ENCODE results near the gene ZNF296. TPM values are rescaled to one million over a fixed set of nuclear protein-coding genes. Genes with fewer than 3 reads are reported as not detected.

The ZNF296 gene
- total and polyA plus RNA-seq, 2 experiments from 2014 or later: 13.4 to 16.5 TPM

DNA sequence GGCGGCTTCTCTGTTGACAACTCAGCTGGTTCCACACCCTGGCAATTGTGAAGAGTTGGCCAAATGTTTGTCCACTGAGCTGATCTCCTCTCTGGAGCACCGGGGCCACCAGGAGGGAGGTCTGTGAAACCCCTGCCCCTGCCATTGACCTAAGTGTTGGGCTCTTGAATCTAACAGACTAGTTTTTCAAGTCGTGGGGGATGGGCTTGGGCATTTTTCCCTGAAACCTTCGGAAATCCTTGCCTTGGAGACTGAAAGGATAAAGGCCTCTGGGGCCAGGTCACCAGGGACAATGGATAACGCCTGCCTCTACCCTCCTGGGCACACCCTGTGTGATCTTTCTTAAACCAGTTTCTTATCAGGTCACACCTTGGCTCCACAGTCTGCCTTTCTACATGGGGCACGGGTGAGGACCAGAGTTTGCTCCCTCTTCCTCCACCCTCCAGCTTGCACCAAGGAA is 3.7 kb upstream of the ZNF296 start (continued):
- TF ChIP-seq, protein P1, sequence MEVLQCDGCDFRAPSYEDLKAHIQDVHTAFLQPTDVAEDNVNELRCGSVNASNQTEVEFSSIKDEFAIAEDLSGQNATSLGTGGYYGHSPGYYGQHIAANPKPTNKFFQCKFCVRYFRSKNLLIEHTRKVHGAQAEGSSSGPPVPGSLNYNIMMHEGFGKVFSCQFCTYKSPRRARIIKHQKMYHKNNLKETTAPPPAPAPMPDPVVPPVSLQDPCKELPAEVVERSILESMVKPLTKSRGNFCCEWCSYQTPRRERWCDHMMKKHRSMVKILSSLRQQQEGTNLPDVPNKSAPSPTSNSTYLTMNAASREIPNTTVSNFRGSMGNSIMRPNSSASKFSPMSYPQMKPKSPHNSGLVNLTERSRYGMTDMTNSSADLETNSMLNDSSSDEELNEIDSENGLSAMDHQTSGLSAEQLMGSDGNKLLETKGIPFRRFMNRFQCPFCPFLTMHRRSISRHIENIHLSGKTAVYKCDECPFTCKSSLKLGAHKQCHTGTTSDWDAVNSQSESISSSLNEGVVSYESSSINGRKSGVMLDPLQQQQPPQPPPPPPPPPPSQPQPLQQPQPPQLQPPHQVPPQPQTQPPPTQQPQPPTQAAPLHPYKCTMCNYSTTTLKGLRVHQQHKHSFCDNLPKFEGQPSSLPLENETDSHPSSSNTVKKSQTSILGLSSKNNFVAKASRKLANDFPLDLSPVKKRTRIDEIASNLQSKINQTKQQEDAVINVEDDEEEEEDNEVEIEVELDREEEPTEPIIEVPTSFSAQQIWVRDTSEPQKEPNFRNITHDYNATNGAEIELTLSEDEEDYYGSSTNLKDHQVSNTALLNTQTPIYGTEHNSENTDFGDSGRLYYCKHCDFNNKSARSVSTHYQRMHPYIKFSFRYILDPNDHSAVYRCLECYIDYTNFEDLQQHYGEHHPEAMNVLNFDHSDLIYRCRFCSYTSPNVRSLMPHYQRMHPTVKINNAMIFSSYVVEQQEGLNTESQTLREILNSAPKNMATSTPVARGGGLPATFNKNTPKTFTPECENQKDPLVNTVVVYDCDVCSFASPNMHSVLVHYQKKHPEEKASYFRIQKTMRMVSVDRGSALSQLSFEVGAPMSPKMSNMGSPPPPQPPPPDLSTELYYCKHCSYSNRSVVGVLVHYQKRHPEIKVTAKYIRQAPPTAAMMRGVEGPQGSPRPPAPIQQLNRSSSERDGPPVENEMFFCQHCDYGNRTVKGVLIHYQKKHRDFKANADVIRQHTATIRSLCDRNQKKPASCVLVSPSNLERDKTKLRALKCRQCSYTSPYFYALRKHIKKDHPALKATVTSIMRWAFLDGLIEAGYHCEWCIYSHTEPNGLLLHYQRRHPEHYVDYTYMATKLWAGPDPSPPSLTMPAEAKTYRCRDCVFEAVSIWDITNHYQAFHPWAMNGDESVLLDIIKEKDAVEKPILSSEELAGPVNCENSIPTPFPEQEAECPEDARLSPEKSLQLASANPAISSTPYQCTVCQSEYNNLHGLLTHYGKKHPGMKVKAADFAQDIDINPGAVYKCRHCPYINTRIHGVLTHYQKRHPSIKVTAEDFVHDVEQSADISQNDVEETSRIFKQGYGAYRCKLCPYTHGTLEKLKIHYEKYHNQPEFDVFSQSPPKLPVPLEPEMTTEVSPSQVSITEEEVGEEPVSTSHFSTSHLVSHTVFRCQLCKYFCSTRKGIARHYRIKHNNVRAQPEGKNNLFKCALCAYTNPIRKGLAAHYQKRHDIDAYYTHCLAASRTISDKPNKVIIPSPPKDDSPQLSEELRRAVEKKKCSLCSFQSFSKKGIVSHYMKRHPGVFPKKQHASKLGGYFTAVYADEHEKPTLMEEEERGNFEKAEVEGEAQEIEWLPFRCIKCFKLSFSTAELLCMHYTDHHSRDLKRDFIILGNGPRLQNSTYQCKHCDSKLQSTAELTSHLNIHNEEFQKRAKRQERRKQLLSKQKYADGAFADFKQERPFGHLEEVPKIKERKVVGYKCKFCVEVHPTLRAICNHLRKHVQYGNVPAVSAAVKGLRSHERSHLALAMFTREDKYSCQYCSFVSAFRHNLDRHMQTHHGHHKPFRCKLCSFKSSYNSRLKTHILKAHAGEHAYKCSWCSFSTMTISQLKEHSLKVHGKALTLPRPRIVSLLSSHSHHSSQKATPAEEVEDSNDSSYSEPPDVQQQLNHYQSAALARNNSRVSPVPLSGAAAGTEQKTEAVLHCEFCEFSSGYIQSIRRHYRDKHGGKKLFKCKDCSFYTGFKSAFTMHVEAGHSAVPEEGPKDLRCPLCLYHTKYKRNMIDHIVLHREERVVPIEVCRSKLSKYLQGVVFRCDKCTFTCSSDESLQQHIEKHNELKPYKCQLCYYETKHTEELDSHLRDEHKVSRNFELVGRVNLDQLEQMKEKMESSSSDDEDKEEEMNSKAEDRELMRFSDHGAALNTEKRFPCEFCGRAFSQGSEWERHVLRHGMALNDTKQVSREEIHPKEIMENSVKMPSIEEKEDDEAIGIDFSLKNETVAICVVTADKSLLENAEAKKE (CRISPR knock-in tag; IDR thresholded peaks at IDR 0.05): no peak
- TF ChIP-seq, protein P2, sequence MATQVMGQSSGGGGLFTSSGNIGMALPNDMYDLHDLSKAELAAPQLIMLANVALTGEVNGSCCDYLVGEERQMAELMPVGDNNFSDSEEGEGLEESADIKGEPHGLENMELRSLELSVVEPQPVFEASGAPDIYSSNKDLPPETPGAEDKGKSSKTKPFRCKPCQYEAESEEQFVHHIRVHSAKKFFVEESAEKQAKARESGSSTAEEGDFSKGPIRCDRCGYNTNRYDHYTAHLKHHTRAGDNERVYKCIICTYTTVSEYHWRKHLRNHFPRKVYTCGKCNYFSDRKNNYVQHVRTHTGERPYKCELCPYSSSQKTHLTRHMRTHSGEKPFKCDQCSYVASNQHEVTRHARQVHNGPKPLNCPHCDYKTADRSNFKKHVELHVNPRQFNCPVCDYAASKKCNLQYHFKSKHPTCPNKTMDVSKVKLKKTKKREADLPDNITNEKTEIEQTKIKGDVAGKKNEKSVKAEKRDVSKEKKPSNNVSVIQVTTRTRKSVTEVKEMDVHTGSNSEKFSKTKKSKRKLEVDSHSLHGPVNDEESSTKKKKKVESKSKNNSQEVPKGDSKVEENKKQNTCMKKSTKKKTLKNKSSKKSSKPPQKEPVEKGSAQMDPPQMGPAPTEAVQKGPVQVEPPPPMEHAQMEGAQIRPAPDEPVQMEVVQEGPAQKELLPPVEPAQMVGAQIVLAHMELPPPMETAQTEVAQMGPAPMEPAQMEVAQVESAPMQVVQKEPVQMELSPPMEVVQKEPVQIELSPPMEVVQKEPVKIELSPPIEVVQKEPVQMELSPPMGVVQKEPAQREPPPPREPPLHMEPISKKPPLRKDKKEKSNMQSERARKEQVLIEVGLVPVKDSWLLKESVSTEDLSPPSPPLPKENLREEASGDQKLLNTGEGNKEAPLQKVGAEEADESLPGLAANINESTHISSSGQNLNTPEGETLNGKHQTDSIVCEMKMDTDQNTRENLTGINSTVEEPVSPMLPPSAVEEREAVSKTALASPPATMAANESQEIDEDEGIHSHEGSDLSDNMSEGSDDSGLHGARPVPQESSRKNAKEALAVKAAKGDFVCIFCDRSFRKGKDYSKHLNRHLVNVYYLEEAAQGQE (IDR thresholded peaks at IDR 0.05; ENCODE audit: unreplicated experiment): no peak
- TF ChIP-seq STAT1 (IDR thresholded peaks at IDR 0.05; ENCODE audit: unreplicated experiment): no peak
- no peak for TF ChIP-seq JUNB (IDR thresholded peaks at IDR 0.05; ENCODE audit: unreplicated experiment)
- no peak for TF ChIP-seq POLR2AphosphoS5 (IDR thresholded peaks at IDR 0.05; ENCODE audit: low read depth)

Measured in GM23338 (cell line).